Colonic mucosa (tissue), 4 donors: ENCODE data around the gene CDYL. TPM values are rescaled to one million over a fixed set of nuclear protein-coding genes. Genes with fewer than 3 reads are reported as not detected.

ENCODE experiments used
- DNase-seq: peaks from one replicate; pipeline ENCODE4 v3.0.0-alpha.2; 2020
- H3K27ac ChIP-seq: fragments of 200-600 bp; one replicate; pipeline ENCODE4 v1.8.0; 2021
- H3K27me3 ChIP-seq: fragments of 200-600 bp; one replicate; pipeline ENCODE4 v1.8.0; 2021
- H3K36me3 ChIP-seq: fragments of 200-600 bp; one replicate; pipeline ENCODE4 v1.8.0; 2021
- H3K4me1 ChIP-seq: fragments of 200-600 bp; one replicate; pipeline ENCODE4 v1.8.0; 2021; ENCODE audit warnings: mild to moderate bottlenecking
- H3K4me3 ChIP-seq: fragments of 200-600 bp; one replicate; pipeline ENCODE4 v1.8.0; 2021
- H3K9ac ChIP-seq, 2 donors: one replicate each; pipeline ENCODE4 v1.7.0; 2013; ENCODE audit warnings: control low read depth in 2 of 2, low read depth in 2 of 2, low read length in 2 of 2
- H3K9me3 ChIP-seq: fragments of 200-600 bp; one replicate; pipeline ENCODE4 v1.8.0; 2021
- intact Hi-C: fragments of 100-400 bp; cut with DNase I; formaldehyde crosslinking; loops from one replicate; pipeline ENCODE4 v1.14.1; 2022
- total RNA-seq, 2 donors: library from RNA; stranded (reverse); fragmentation: NEBNext Ultra II Directional in 1 of 2; extraction: Animal tissue kit (Norgen Biotek cat#: 25700) in 1 of 2; gene quantifications; one replicate each; pipeline ENCODE4 v1.2.1, GENCODE V29; 2021
- TF ChIP-seq, protein P1 (sequence below): fragments of 200-600 bp; IDR thresholded peaks from one replicate; pipeline ENCODE4 v1.8.0; 2022; ENCODE audit warnings: antibody characterized with exemption, mild to moderate bottlenecking
- donor health status: healthy.
- donor health status: DM: no; HTN: no; CAD: no.
- donor health status: DM: no; HTN: no; CAD: no.

CDYL gene
- total RNA-seq, 2 donors from 2014 or later, result 44.3 to 48.6 TPM

DNA sequence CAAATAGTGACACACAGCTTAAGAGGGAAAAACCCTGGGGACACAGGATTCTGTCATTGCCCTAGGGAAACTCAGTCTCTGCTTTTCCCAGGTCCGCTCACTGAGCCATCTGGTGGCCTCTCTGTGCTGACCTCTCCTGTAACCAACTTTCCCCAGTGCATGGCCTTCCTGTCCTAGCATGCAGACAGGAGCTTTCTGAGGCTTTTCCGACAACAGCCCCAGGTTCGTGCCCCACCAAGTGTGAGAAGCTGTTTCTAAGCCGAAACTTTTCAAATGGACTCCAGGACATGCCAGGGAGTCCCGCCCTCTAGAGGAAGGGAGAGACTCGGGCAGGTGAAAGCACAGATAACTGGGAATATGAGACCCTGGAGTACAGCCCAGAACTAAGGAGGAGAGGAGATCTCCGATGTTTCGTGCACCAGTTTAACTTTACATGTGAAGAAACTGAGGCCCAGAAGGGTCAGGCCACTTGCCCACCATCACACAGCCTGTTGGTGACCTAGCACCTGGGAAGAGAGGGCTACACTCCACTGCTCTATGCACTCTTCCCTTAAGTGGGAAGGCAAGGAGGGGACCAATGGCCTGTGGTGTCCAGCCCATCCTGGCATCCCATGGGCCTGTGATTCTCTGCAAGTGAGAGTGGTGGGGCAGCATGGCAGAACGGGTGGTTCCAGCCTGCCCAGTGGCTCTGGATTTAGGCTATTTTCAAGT, 181.5 kb downstream of the CDYL start:
- no peak for DNase-seq
- Histone ChIP-seq H3K9ac (no peak overlapping the region), H3K4me1 (no peaks in the 10 kb centered on the region), H3K27me3 (no peaks in the 10 kb centered on the region), H3K36me3 (no peaks in the 10 kb centered on the region), H3K4me3 (no peak overlapping the region), H3K27ac (no peak overlapping the region), H3K9me3 (no peaks in the 10 kb centered on the region)
- TF ChIP-seq, protein P1, sequence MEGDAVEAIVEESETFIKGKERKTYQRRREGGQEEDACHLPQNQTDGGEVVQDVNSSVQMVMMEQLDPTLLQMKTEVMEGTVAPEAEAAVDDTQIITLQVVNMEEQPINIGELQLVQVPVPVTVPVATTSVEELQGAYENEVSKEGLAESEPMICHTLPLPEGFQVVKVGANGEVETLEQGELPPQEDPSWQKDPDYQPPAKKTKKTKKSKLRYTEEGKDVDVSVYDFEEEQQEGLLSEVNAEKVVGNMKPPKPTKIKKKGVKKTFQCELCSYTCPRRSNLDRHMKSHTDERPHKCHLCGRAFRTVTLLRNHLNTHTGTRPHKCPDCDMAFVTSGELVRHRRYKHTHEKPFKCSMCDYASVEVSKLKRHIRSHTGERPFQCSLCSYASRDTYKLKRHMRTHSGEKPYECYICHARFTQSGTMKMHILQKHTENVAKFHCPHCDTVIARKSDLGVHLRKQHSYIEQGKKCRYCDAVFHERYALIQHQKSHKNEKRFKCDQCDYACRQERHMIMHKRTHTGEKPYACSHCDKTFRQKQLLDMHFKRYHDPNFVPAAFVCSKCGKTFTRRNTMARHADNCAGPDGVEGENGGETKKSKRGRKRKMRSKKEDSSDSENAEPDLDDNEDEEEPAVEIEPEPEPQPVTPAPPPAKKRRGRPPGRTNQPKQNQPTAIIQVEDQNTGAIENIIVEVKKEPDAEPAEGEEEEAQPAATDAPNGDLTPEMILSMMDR, result peak; percentile 27
- intact Hi-C loops, result no loop called here

DNA sequence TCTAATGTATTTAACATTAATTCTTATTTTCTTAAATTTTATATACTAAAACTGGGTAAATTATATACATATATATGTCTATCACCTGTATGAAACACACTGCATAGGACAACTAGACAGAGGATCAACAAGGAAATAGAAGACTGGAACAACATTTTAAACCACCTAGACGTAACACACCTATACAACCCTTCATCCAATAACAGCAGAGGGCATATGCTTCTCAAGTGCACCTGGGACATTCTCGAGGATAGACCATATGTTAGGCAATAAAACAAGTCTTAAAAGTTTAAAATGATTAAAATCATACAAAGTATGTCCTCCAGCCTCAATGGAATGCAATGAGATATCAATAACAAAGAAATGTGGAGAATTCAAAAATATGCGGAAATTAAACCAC, 182.4 kb downstream of the CDYL start:
- Histone ChIP-seq H3K27ac (no peak overlapping the region), H3K9ac (no peak overlapping the region), H3K4me3 (no peak overlapping the region), H3K36me3 (no peaks in the 10 kb centered on the region), H3K27me3 (no peaks in the 10 kb centered on the region), H3K4me1 (no peaks in the 10 kb centered on the region), H3K9me3 (no peaks in the 10 kb centered on the region)
- no peak for DNase-seq
- TF ChIP-seq, protein P1, result no peak
- intact Hi-C loops, result no loop called here

DNA sequence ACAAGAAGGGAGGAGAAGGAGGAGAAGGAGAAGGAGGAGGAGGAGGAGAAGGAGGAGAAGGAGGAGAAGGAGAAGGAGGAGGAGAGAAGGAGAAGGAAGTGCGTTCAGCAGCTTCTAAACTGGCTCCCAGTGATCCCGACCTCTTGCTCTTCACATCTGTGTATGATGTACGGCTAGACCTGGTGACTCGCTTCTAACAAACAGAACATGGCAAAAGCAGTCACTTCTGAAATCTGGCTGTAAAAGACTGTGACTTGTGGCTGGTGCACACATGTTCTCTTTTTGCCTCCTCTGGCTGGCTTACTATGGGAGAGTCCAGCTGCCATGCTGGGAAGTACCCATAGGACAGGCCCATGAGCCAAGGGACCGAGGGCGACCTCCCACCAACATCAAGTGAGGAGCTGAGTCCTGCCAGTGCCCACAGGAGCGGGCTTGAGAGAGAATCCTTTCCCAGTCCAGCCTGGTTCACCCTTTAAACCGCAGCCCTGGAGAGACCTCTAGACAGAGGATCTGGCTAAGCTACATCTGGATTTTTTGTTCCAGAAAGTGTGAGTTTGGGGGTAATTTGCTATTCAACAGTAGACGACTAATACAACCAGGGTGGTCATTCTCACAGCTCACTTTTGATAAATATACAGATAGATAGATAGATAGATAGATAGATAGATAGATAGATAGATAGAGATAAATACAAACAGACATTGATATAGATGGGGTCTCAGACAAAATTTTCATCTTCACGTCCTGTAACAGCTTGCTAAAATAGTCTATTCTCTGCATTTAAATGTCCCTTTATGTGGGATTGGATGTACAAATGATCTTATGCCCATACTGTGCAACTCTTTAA, 185.3 kb downstream of the CDYL start:
- DNase-seq, result no peak
- Histone ChIP-seq H3K27ac (no peak overlapping the region), H3K9ac (no peak overlapping the region), H3K27me3 (no peaks in the 10 kb centered on the region), H3K4me3 (no peak overlapping the region), H3K4me1 (no peaks in the 10 kb centered on the region), H3K9me3 (no peaks in the 10 kb centered on the region), H3K36me3 (no peaks in the 10 kb centered on the region)
- TF ChIP-seq, protein P1, result no peak
- intact Hi-C loops, result no loop called here

DNA sequence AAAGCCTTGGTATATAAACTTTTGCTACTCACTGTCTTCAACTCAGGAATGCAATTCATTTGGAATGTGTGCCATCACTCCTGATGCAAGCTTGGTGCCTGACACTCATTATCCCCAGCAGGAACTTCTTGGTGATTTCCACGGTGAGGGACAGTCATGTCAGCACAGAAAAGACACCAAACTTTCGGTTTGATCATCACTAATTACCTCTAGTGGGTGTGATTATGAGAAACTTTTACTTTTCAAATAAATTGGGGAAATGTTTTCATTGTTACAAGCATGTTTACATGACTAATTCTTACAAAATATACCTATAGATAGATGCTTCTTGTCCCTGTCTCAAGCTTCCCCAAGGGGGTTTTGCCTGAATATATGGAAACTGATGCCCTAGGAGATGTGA, 186.7 kb downstream of the CDYL start:
- Histone ChIP-seq H3K9ac (no peak overlapping the region), H3K36me3 (no peaks in the 10 kb centered on the region), H3K4me3 (no peak overlapping the region), H3K9me3 (no peaks in the 10 kb centered on the region), H3K27me3 (no peaks in the 10 kb centered on the region), H3K4me1 (no peaks in the 10 kb centered on the region), H3K27ac (no peak overlapping the region)
- DNase-seq, result no peak
- TF ChIP-seq, protein P1, result no peak
- intact Hi-C loops, result no loop called here

DNA sequence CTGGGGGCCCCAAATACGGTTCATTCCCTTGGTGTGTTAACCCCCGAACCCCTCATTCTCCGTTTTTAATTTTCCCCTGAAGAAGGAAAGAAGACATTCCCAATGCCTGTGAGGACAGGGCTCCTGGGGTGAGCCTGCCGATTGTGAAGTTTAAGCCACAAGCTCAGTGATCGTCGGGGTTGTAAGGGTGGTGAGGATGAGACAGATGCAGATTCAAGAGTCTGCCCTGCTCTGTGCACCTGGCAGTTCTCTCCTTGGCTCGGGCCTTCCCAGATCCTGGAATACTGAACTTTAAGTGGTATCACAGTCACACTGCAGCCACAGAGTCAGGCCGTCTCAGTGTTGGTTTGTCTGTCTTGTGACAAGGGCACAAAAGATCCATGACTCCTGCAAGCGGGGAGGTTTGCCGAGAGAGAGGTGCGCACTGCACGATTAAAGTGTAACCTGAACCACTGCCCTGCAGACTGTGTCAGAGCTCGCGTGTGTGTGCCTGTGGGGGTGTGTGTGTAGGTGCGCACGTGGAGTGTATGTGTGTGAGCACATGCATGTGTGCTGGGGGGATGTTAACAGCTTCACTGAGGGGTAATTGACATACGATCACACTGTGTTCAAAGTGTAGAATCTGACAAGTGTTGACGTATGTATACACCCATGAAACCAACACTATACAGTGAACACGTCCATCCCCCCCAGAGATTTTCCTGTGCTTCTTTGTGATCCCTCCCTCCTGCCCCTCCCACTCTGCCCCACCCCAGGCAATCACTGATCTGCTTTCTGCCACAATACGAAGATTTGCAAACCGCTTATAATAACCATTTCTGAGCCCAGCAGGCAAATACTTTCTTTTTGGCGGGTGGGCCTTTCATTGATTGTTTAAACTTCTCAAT, 188.7 kb downstream of the CDYL start:
- TF ChIP-seq, protein P1, result no peak
- H3K9ac ChIP-seq, result no peak overlapping the region
- no peak overlapping the region for H3K4me3 ChIP-seq
- H3K36me3 ChIP-seq, result no peaks in the 10 kb centered on the region
- H3K4me1 ChIP-seq, result no peaks in the 10 kb centered on the region
- H3K9me3 ChIP-seq, result no peaks in the 10 kb centered on the region
- DNase-seq, result no peak
- H3K27me3 ChIP-seq, result no peaks in the 10 kb centered on the region
- no peak overlapping the region for H3K27ac ChIP-seq
- intact Hi-C loops, result no loop called here
